HG02759 (cell line): ENCODE measurements around the gene KIAA0319L.

ENCODE experiments used
- ATAC-seq: cut with Tn5 transposase; IDR thresholded peaks from one replicate; pipeline ENCODE4 v1.9.1; 2021; ENCODE audit warnings: mild to moderate bottlenecking, moderate library complexity; ENCODE audit not compliant: unreplicated experiment

Gene KIAA0319L

GRCh38 chr1:35398739-35399138, 158.5 kb downstream of the KIAA0319L start:
- no peak for ATAC-seq

GRCh38 chr1:35394386-35394785, 162.8 kb downstream of the KIAA0319L start:
- no peak for ATAC-seq

- no peak for ATAC-seq
These were observed 166.4 kb downstream of the KIAA0319L start for GRCh38 chr1:35390600-35391494.

GRCh38 chr1:35386959-35387358, 170.2 kb downstream of the KIAA0319L start:
- ATAC-seq: no peak

- ATAC-seq: no peak
These were observed 170.9 kb downstream of the KIAA0319L start for GRCh38 chr1:35386290-35386689.
